Endodermal cell (in vitro differentiated cells): Measurements from ENCODE around the gene ZNF331. TPM values are rescaled to one million over a fixed set of nuclear protein-coding genes. Genes with fewer than 3 reads are reported as not detected.
A peak's percentile ranks its signal among the peaks of the same experiment; 100 is the strongest.

ENCODE experiments used
- DNase-seq: peaks from one replicate; pipeline ENCODE4 v3.0.0-alpha.2; 2017
- H3K27ac ChIP-seq: 2 replicates; pipeline ENCODE4 v1.5.1; 2013; ENCODE audit warnings: mild to moderate bottlenecking, low read depth, low read length, moderate library complexity
- H3K27me3 ChIP-seq: 2 replicates; pipeline ENCODE4 v1.6.1; 2013; ENCODE audit warnings: mild to moderate bottlenecking, low read length, moderate library complexity; ENCODE audit not compliant: insufficient read depth, control insufficient read depth, poor library complexity, severe bottlenecking
- H3K36me3 ChIP-seq: 2 replicates; pipeline ENCODE4 v1.7.0; 2013; ENCODE audit warnings: mild to moderate bottlenecking, low read length, moderate library complexity; ENCODE audit not compliant: control insufficient read depth, insufficient read depth
- H3K4me1 ChIP-seq: one replicate; pipeline ENCODE4 v1.7.0; 2013; ENCODE audit warnings: low read length; ENCODE audit not compliant: control insufficient read depth, insufficient read depth
- H3K4me3 ChIP-seq: 2 replicates; pipeline ENCODE4 v1.5.1; 2013; ENCODE audit warnings: mild to moderate bottlenecking, low read length, moderate library complexity
- H3K9ac ChIP-seq: 2 replicates; pipeline ENCODE4 v1.6.1; 2013; ENCODE audit warnings: mild to moderate bottlenecking, low read length, moderate library complexity; ENCODE audit not compliant: poor library complexity, severe bottlenecking; ENCODE audit errors: extremely low read depth
- H3K9me3 ChIP-seq: 2 replicates; pipeline ENCODE4 v1.6.1; 2013; ENCODE audit warnings: mild to moderate bottlenecking, low read length, moderate library complexity; ENCODE audit not compliant: control insufficient read depth
- H3K27ac Mint-ChIP-seq: 2 replicates; pipeline ENCODE4 v1.8.0; 2020; ENCODE audit warnings: mixed read lengths
- H3K27me3 Mint-ChIP-seq: 2 replicates; pipeline ENCODE4 v1.8.0; 2021; ENCODE audit warnings: mild to moderate bottlenecking, mixed read lengths; ENCODE audit not compliant: insufficient read depth
- H3K36me3 Mint-ChIP-seq: 2 replicates; pipeline ENCODE4 v1.8.0; 2020; ENCODE audit warnings: low read depth, mixed read lengths
- H3K4me1 Mint-ChIP-seq: 2 replicates; pipeline ENCODE4 v1.8.0; 2020; ENCODE audit warnings: mixed read lengths
- H3K4me3 Mint-ChIP-seq: 2 replicates; pipeline ENCODE4 v1.8.0; 2020; ENCODE audit warnings: mild to moderate bottlenecking, moderate library complexity, mixed read lengths
- H3K9me3 Mint-ChIP-seq: 2 replicates; pipeline ENCODE4 v1.8.0; 2020; ENCODE audit warnings: mild to moderate bottlenecking, mixed read lengths
- WGBS, 2 experiments: methylation state at CpG; one replicate each; pipeline versions ENCODE4 v1.1.5 to v1.1.7; 2013; ENCODE audit warnings: missing lambda C conversion rate in 2 of 2, mixed read lengths in 1 of 2; ENCODE audit not compliant: insufficient coverage in 1 of 2, insufficient read length in 1 of 2; 5-methylcytosine and 5-hydroxymethylcytosine counted together
- total RNA-seq, 2 donors: library from RNA; stranded (reverse); fragmentation: NEBNext Ultra II Directional in 1 of 2; extraction: Animal tissue kit (Norgen Biotek cat#: 25700) in 1 of 2; gene quantifications; 2 replicates in 1 of 2; 3 replicates in 1 of 2; pipeline ENCODE4 v1.2.1, GENCODE V29; 2021
- TF ChIP-seq, protein P1 (sequence below): fragments of 200-600 bp; sonication (generic); conservative IDR thresholded peaks from 2 replicates; pipeline ENCODE4 v1.5.0; 2021; ENCODE audit warnings: antibody characterized with exemption, mild to moderate bottlenecking

Gene ZNF331
- total RNA-seq, 2 donors from 2014 or later = 32.1 to 50.1 TPM

DNA sequence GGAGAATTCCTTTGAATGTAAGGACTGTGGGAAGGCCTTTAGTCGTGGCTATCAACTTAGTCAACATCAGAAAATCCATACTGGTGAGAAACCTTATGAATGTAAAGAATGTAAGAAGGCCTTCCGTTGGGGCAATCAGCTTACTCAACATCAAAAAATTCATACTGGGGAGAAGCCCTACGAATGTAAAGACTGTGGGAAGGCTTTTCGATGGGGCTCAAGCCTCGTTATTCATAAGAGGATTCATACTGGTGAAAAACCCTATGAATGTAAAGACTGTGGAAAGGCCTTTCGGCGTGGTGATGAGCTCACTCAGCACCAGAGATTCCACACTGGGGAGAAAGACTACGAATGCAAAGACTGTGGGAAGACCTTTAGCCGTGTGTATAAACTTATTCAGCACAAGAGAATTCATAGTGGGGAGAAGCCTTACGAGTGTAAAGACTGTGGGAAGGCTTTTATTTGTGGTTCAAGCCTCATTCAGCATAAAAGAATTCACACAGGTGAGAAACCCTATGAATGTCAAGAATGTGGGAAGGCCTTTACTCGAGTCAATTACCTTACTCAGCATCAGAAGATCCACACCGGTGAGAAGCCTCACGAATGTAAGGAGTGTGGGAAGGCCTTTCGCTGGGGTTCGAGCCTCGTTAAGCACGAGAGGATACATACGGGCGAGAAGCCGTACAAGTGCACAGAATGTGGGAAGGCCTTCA is 39.2 kb downstream of the ZNF331 start:
- no peak for DNase-seq
- H3K27ac Mint-ChIP-seq = no peak overlapping the region
- no peaks in the 10 kb centered on the region for H3K27me3 Mint-ChIP-seq
- H3K9me3 Mint-ChIP-seq = peaks cover 44% of the 10 kb centered on the region
- H3K4me3 ChIP-seq = peak overlapping the region; percentile 55
- H3K4me3 Mint-ChIP-seq = no peak overlapping the region
- H3K36me3 Mint-ChIP-seq = peaks cover 70% of the 10 kb centered on the region
- peaks cover 9% of the 10 kb centered on the region for H3K4me1 Mint-ChIP-seq
- H3K9me3 ChIP-seq = peaks cover 68% of the 10 kb centered on the region
- no peak overlapping the region for H3K27ac ChIP-seq
- no peak overlapping the region for H3K9ac ChIP-seq
- no peaks in the 10 kb centered on the region for H3K27me3 ChIP-seq
- no peaks in the 10 kb centered on the region for H3K4me1 ChIP-seq
- peaks cover 73% of the 10 kb centered on the region for H3K36me3 ChIP-seq
- 94 to 95% methylated on average over 12 to 20 of the region's 20 CpGs for WGBS, 2 experiments
- TF ChIP-seq, protein P1, sequence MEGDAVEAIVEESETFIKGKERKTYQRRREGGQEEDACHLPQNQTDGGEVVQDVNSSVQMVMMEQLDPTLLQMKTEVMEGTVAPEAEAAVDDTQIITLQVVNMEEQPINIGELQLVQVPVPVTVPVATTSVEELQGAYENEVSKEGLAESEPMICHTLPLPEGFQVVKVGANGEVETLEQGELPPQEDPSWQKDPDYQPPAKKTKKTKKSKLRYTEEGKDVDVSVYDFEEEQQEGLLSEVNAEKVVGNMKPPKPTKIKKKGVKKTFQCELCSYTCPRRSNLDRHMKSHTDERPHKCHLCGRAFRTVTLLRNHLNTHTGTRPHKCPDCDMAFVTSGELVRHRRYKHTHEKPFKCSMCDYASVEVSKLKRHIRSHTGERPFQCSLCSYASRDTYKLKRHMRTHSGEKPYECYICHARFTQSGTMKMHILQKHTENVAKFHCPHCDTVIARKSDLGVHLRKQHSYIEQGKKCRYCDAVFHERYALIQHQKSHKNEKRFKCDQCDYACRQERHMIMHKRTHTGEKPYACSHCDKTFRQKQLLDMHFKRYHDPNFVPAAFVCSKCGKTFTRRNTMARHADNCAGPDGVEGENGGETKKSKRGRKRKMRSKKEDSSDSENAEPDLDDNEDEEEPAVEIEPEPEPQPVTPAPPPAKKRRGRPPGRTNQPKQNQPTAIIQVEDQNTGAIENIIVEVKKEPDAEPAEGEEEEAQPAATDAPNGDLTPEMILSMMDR = no peak

DNA sequence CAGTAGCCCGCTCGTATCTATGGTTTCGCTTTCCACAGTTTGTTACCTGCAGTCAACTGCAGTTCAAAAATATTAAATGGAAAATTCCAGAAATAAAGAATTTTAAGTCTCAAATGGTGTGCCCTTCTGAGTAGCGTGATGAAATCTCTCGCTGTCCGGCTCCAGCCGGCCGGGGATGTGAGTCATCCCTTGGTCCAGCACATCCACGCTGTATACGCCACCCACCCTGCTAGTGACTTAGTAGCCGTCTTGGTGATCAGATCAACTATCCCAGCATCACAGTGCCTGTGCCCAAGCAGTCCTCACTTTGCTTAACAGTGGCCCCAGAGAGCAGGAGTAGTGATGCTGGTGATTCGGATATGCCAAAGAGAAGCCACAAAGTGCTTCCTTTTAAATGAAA is 40.0 kb downstream of the ZNF331 start:
- no peak overlapping the region for H3K9ac ChIP-seq
- peak overlapping the region; percentile 55 for H3K4me3 ChIP-seq
- H3K27me3 ChIP-seq = no peaks in the 10 kb centered on the region
- no peak for DNase-seq
- TF ChIP-seq, protein P1 = no peak
- peaks cover 68% of the 10 kb centered on the region for H3K9me3 ChIP-seq
- 94 to 96% methylated on average over 12 of the region's 12 CpGs for WGBS, 2 experiments
- Mint-ChIP-seq H3K27ac (no peak overlapping the region), H3K4me3 (no peak overlapping the region), H3K27me3 (no peaks in the 10 kb centered on the region), H3K36me3 (peaks cover 63% of the 10 kb centered on the region), H3K4me1 (peaks cover 9% of the 10 kb centered on the region), H3K9me3 (peaks cover 44% of the 10 kb centered on the region)
- H3K27ac ChIP-seq = no peak overlapping the region
- peaks cover 67% of the 10 kb centered on the region for H3K36me3 ChIP-seq
- no peaks in the 10 kb centered on the region for H3K4me1 ChIP-seq

DNA sequence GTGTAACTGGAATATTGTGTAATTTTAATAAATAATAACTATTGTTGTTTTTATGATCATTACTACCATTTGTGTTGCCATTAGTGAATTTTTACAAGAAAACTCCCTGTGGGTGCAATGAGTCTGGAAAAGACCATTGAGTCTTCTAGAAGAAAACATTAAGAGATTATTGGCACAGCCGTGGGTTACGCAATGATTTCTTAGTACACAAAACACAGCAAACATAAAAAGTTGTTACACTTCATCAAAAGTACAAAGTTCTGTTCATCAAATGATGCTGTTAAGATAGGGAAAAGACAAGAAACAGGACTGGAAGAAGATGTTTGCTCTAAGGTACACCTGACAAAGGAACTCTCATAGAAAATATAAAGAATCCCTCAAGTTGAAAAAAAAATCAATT is 41.6 kb downstream of the ZNF331 start:
- no peak for DNase-seq
- no peaks in the 10 kb centered on the region for H3K27me3 ChIP-seq
- H3K9ac ChIP-seq = no peak overlapping the region
- H3K27ac Mint-ChIP-seq = no peak overlapping the region
- peaks cover 63% of the 10 kb centered on the region for H3K9me3 ChIP-seq
- peaks cover 50% of the 10 kb centered on the region for H3K36me3 Mint-ChIP-seq
- H3K4me1 Mint-ChIP-seq = peaks cover 9% of the 10 kb centered on the region
- peaks cover 42% of the 10 kb centered on the region for H3K9me3 Mint-ChIP-seq
- WGBS, 2 experiments = 100% methylated on average over 2 of the region's 2 CpGs; no CpG with 5 or more reads in 1 of the 2 experiments
- TF ChIP-seq, protein P1 = no peak
- no peaks in the 10 kb centered on the region for H3K4me1 ChIP-seq
- no peak overlapping the region for H3K4me3 Mint-ChIP-seq
- no peak overlapping the region for H3K4me3 ChIP-seq
- no peaks in the 10 kb centered on the region for H3K27me3 Mint-ChIP-seq
- H3K27ac ChIP-seq = no peak overlapping the region
- peaks cover 53% of the 10 kb centered on the region for H3K36me3 ChIP-seq
